HG03575 (cell line): ENCODE results near the gene INPP1.
A peak's percentile ranks its signal among the peaks of the same experiment; 100 is the strongest.
"Not testable (repeated sequence)": the region's sequence is repeated elsewhere in the genome, so short reads cannot be mapped to it uniquely, and the experiment has no call there.

Experiments used
- ATAC-seq: cut with Tn5 transposase; IDR thresholded peaks from one replicate; pipeline ENCODE4 v1.9.1; 2021; ENCODE audit not compliant: unreplicated experiment, insufficient number of reproducible peaks, low FRiP score; ENCODE audit errors: extremely low read depth

The INPP1 gene, protein sequence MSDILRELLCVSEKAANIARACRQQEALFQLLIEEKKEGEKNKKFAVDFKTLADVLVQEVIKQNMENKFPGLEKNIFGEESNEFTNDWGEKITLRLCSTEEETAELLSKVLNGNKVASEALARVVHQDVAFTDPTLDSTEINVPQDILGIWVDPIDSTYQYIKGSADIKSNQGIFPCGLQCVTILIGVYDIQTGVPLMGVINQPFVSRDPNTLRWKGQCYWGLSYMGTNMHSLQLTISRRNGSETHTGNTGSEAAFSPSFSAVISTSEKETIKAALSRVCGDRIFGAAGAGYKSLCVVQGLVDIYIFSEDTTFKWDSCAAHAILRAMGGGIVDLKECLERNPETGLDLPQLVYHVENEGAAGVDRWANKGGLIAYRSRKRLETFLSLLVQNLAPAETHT

GRCh38 chr2:190343536-190344275 is at the start of gene INPP1:
TSS of gene INPP1 (plus strand) at chr2:190343589. CDS start at chr2:190360103, 16,514 bp downstream.
- peak; percentile 9 for ATAC-seq

- ATAC-seq: not testable (repeated sequence)
Observed at GRCh38 chr2:190297880-190298279, 45.5 kb upstream of the INPP1 start.

DNA sequence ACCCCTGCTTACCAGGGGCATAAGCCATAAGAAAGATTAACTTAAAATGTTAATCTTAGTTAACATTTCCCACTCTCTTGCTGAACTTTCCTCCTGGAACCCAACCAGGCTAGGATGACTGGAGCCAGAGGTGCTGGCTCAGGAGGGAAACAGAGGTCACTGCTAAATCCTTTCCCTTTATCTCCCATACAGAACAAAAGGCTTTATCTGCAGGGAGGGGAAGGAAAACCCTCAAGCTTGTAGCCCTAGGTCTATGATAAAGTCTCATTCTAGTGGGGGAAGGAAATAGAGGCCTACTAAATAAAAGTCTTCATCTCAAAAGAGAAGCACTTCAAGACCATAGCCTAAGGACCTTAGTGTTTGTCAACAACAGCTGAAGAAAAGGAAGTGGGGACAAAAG is 42.4 kb upstream of the INPP1 start:
- ATAC-seq: no peak

DNA sequence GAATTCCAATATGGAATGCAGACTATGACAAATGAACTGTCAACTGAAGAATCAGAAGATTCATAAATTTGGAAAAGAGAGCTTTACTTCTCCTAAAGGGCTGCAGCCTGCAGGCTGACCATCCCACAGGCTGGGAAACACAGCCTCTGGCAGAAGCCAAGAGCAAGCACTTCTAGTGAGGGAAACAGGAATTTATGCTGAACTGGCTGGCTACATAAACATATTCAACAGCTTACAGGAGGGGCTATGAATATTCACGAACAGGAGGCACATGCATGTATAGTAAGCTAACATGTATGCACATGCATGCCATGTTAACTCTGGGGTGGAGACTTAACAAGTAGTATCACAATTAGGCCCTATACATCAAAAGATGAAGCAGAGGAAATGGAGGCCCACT is 41.3 kb upstream of the INPP1 start:
- ATAC-seq: no peak

- no peak for ATAC-seq
Observed at GRCh38 chr2:190303647-190304046, 39.7 kb upstream of the INPP1 start.

DNA sequence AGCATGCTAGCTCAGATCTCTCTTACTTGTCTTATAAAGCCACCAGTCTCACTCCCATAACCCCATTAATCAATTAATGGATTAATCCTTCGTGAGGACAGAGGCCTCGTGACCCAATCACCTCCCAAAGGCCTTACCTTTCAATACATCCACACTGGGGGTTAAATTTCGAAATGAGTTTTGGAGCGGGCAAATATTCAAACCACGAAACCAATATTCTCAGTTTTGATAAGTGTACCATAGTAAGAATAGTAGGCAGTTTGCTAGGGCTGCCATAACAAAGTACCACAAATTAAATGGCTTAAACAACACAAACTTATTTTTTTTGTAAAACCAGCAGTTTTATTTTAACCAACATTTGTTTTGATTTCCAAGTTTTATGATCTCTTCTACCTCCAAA is 39.0 kb upstream of the INPP1 start:
- ATAC-seq: no peak

- ATAC-seq: no peak
Observed at GRCh38 chr2:190308031-190308430, 35.4 kb upstream of the INPP1 start.

GRCh38 chr2:190311893-190312634 is 31.3 kb upstream of the INPP1 start:
- no peak for ATAC-seq

GRCh38 chr2:190312635-190313025 is 30.8 kb upstream of the INPP1 start:
- not testable (repeated sequence) for ATAC-seq

GRCh38 chr2:190313880-190314279 is 29.5 kb upstream of the INPP1 start:
- ATAC-seq: no peak

DNA sequence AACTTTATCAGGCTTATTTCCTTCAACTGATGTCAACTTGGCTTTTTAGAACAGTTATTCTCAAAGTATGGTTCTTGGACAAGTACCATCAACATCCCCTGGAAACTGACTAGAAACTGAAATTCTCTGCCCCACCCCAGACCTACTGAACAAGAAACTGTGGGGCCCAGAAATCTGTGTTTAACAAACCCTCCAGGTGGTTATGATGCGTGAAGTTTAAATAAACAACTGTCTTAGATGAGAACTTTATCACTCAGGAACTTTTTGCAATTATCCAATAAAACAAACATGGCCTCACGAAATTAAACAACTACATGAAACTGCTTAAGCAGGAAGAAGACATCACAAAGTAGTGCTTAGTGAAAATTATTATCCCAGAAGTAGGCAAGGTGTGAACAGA is 28.1 kb upstream of the INPP1 start:
- no peak for ATAC-seq

DNA sequence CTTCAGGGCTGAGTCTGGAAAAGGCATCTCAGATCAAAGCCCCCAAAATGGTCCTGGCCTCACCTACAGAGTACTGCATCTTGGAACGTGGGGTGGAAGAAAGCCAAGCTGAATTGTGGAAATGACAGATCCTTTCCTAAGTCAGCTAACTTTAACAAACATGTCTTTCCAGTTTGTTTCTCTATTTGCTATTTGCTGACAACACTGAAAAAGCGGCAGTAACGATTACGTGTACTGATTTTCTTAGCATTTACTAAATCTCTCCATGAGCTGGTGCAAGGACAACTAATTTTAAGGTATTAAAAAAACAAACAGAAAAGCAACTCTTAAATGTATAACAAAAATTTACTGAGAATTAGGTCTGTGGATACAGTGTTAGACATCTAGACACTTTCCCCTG is 24.9 kb upstream of the INPP1 start:
- ATAC-seq: no peak

DNA sequence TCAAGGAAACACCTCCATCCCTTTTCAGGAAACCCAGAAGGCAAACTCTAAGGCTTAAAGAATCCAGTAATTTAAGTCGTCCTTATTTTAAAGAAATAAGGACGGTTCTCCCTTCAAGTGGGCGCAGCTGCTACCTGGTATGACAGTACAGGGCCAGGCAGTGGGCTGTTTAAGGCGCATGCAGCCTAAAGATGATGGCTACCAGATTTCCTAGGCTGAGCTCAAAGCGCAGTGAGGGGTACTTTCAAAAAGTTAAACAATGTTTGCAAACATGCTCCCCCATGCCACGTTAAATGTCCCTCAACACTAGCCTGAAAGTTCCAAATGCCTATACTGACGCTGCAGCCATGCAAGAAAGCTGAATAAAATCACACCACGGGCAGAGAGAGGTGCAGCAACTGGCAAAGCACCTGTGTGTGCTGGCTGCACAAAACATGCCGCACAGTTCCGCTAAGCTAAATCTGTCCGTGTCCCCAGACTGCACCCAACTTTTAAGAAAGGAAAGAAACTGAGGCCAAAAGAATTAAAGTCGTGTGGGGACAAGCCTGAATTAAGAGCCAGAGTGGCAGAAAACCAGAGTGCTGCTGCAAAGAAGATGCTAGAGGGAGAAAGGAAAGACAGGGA is 24.3 kb upstream of the INPP1 start:
- ATAC-seq: no peak

DNA sequence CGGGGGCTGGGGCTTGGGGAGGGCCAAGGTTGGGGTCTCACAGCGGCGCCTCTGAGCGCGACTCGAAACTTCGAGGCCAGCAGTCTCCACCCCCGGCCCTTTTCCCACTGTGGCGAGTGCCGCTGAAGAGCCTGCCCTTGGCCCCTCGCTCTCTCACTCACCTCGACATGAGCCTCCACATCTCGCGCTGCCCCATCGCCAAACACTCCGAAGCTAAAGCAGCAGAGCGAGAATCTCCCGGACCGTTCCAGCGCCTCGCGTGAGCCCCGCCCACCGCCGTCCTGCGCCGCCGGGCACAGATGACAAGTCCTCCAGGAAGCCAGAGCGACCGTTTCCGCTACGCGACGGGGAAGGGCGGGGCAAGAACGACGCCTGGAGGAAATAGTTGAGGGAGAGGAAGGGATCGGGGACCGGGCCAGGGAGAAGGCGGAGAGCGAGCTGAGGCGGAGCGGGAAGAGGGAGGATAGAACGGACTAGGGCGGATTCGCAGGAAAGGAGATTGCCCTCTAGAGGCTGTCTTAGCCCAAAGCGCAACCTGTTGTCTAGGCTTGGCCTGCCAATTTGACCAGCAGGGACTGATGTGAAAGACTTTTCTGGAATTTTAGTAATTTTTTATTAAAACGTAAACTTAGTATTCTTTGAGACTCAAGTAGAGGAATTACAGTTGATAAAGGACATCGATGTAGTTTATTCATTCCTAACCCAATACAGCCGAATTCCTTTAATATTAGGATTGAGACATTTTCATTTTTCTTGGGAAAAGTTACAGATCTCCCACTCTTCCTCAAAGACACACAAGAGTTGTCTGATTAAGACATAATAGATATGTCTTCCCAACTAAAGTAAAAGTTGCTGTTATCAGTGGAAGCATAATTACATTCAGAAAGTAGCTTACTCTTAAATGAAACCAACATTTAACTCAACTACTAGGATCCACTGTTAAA is 23.6 kb upstream of the INPP1 start, which contains the start of gene HIBCH:
HIBCH (minus strand) TSS at position 272 of the 944 bp plus-strand sequence; CDS start at position 196, 76 bp downstream.
- ATAC-seq: peak; percentile 61

DNA sequence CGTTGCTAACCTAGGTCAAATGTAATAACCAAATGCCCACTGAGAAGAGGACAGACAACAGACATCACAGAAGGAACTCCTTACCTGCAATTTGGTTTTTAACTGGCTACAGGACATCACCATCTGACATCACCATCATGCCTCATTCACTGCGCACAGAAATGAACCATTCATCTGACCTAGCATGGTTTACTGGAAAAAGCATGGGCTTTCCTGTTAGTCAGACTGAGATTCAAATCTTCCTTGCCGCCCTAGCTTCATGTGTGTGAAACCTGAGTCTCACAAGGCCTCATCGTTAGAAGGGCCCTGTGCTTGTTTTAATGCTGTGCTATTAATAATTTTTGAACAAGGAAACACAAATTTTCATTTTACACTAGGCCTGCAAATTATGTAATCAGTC is 22.7 kb upstream of the INPP1 start:
- ATAC-seq: no peak

GRCh38 chr2:190323406-190323805 is 20.0 kb upstream of the INPP1 start:
- ATAC-seq: no peak

GRCh38 chr2:190325588-190325987 is 17.8 kb upstream of the INPP1 start:
- no peak for ATAC-seq

DNA sequence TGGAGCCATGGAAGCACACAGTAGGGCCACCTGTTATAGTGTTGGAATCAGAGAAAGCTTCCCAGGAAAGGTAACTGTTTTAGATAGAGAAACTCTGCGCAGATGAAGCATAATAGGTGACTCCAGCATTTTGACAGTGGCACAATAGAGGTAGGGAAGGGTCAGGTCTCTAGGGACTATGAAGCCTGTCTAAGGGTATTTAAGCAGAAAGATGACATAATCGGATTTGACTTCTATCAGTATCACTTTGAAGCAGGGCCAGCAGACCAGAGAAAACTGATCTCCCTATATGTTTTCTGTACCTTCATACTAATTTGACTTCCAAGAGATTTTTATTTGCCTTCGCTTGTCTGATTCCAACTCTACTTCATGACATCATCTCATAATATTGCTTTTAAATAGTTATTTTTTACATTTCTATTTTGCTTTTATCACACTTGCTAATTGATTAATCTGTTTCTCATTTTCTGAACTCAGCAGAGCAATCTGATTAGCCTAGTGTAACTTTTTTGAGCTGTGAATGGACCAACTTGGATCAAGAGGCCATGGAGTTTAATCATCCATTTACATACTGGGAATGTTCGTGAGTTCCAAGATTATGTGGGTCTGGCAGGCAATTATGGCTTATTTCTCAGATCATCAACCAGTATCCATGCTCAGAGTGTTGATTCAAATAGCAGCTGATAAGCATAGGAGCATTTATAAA is 15.4 kb upstream of the INPP1 start:
- no peak for ATAC-seq
